ENCODE measurements around the gene TIMP1. TPM values are rescaled to one million over a fixed set of nuclear protein-coding genes. Genes with fewer than 3 reads are reported as not detected.

Gene TIMP1
- total RNA-seq, 1 experiment from 2014 or later, result 3.9 TPM

GRCh38 chrX:47564438-47565085 is 17.7 kb upstream of the TIMP1 start:
- no peaks in the 10 kb centered on the region for H3K4me1 Mint-ChIP-seq (ENCODE audit: low read depth, unreplicated experiment)
- no peaks in the 10 kb centered on the region for H3K27me3 ChIP-seq (replicated peaks; ENCODE audit: control insufficient read depth, insufficient read depth, low read length)
- H3K36me3 ChIP-seq (ENCODE audit: control insufficient read depth, insufficient read depth, low read length), result no peaks in the 10 kb centered on the region
- peak overlapping the region; percentile 44 for H3K4me3 Mint-ChIP-seq (ENCODE audit: unreplicated experiment)
- H3K9me3 ChIP-seq, result no peaks in the 10 kb centered on the region
- no peak overlapping the region for H3K27ac Mint-ChIP-seq (ENCODE audit: unreplicated experiment)
- H3K4me1 ChIP-seq, result no peaks in the 10 kb centered on the region
- H3K36me3 Mint-ChIP-seq (ENCODE audit: insufficient read depth, unreplicated experiment), result peaks cover 22% of the 10 kb centered on the region
- POLR2A ChIA-PET, result no interaction called here
- BruUV-seq (replicated peaks), result no TSS peak
- no peaks in the 10 kb centered on the region for H3K27me3 Mint-ChIP-seq (ENCODE audit: insufficient read depth, unreplicated experiment)
- CTCF ChIA-PET, result no interaction called here
- DNase-seq, result no peak
- no peaks in the 10 kb centered on the region for H3K9me3 Mint-ChIP-seq (ENCODE audit: unreplicated experiment)
- intact Hi-C loops (cut with micrococcal nuclease; ENCODE audit: unreplicated experiment), result no loop called here
- H3K4me3 ChIP-seq (ENCODE audit: low read depth, low read length), result no peak overlapping the region
- peak in 1 of 2 experiments; percentile 1 for TF ChIP-seq CTCF (IDR thresholded peaks at IDR 0.05; ENCODE audit: insufficient read depth in 1 of 2, low read depth in 1 of 2, low read length in 1 of 2, severe bottlenecking in 1 of 2, unreplicated experiment in 1 of 2)

- BruUV-seq (replicated peaks), result no TSS peak
- Histone ChIP-seq H3K27me3 (replicated peaks; ENCODE audit: control insufficient read depth, insufficient read depth, low read length) (no peaks in the 10 kb centered on the region), H3K4me1 (no peaks in the 10 kb centered on the region), H3K4me3 (ENCODE audit: low read depth, low read length) (no peak overlapping the region), H3K9me3 (no peaks in the 10 kb centered on the region), H3K36me3 (ENCODE audit: control insufficient read depth, insufficient read depth, low read length) (no peaks in the 10 kb centered on the region; the same call in 1 of the 2 replicates)
- Mint-ChIP-seq H3K4me1 (ENCODE audit: low read depth, unreplicated experiment) (no peaks in the 10 kb centered on the region), H3K9me3 (ENCODE audit: unreplicated experiment) (no peaks in the 10 kb centered on the region), H3K27ac (ENCODE audit: unreplicated experiment) (no peak overlapping the region), H3K4me3 (ENCODE audit: unreplicated experiment) (no peak overlapping the region), H3K27me3 (ENCODE audit: insufficient read depth, unreplicated experiment) (no peaks in the 10 kb centered on the region), H3K36me3 (ENCODE audit: insufficient read depth, unreplicated experiment) (peaks cover 34% of the 10 kb centered on the region)
- ChIA-PET CTCF (no interaction called here), POLR2A (no interaction called here)
- intact Hi-C loops (cut with micrococcal nuclease; ENCODE audit: unreplicated experiment), result no loop called here
- no peak for TF ChIP-seq CTCF (IDR thresholded peaks at IDR 0.05; ENCODE audit: insufficient read depth in 1 of 2, low read depth in 1 of 2, low read length in 1 of 2, severe bottlenecking in 1 of 2, unreplicated experiment in 1 of 2)
- DNase-seq, result no peak
These were observed 15.4 kb upstream of the TIMP1 start for GRCh38 chrX:47566841-47567240.

GRCh38 chrX:47568656-47569295 is 13.5 kb upstream of the TIMP1 start:
- DNase-seq, result peak in 1 of 2 experiments; percentile 37
- Histone ChIP-seq H3K27me3 (replicated peaks; ENCODE audit: control insufficient read depth, insufficient read depth, low read length) (no peaks in the 10 kb centered on the region), H3K36me3 (ENCODE audit: control insufficient read depth, insufficient read depth, low read length) (no peaks in the 10 kb centered on the region; the same call in 1 of the 2 replicates), H3K9me3 (no peaks in the 10 kb centered on the region), H3K4me3 (ENCODE audit: low read depth, low read length) (no peak overlapping the region), H3K4me1 (no peaks in the 10 kb centered on the region)
- ChIA-PET POLR2A (interaction anchor here (0.6 kb wide), 1 partner anchor 81 kb away, joined by 3 read pairs; the partner anchor contains the start of gene ELK1), CTCF (interaction anchor here (0.7 kb wide), 1 partner anchor 917 kb away, joined by 3 read pairs; no protein-coding TSS in a partner anchor)
- peaks cover 38% of the 10 kb centered on the region for H3K36me3 Mint-ChIP-seq (ENCODE audit: insufficient read depth, unreplicated experiment)
- no peaks in the 10 kb centered on the region for H3K9me3 Mint-ChIP-seq (ENCODE audit: unreplicated experiment)
- H3K27me3 Mint-ChIP-seq (ENCODE audit: insufficient read depth, unreplicated experiment), result no peaks in the 10 kb centered on the region
- no TSS peak for BruUV-seq (replicated peaks)
- no peak overlapping the region for H3K27ac Mint-ChIP-seq (ENCODE audit: unreplicated experiment)
- peak; percentile 23 to 32 for TF ChIP-seq CTCF (IDR thresholded peaks at IDR 0.05; ENCODE audit: insufficient read depth in 1 of 2, low read depth in 1 of 2, low read length in 1 of 2, severe bottlenecking in 1 of 2, unreplicated experiment in 1 of 2)
- no peaks in the 10 kb centered on the region for H3K4me1 Mint-ChIP-seq (ENCODE audit: low read depth, unreplicated experiment)
- intact Hi-C loops (cut with micrococcal nuclease; ENCODE audit: unreplicated experiment), result no loop called here
- H3K4me3 Mint-ChIP-seq (ENCODE audit: unreplicated experiment), result no peak overlapping the region

Data from Caco-2 (cell line).